Activated CD4-positive, alpha-beta T cell treated with anti-CD3 and anti-CD28 coated beads, Interleukin-2, amount 10 ng/mL, durations not matched to agents 24 days and 14 days (primary cell): Measurements from ENCODE around the gene GGT5. TPM values are rescaled to one million over a fixed set of nuclear protein-coding genes. Genes with fewer than 3 reads are reported as not detected.
A peak's percentile ranks its signal among the peaks of the same experiment; 100 is the strongest.
"Not testable (repeated sequence)": the region's sequence is repeated elsewhere in the genome, so short reads cannot be mapped to it uniquely, and the experiment has no call there.

Experiments used
- DNase-seq: peaks from one replicate; pipeline ENCODE4 v3.0.0; 2022
- H3K27ac Mint-ChIP-seq: one replicate; pipeline ENCODE4 v1.8.0; 2022; ENCODE audit warnings: mild to moderate bottlenecking, mixed read lengths
- H3K27me3 Mint-ChIP-seq: one replicate; pipeline ENCODE4 v1.8.0; 2022; ENCODE audit warnings: mixed read lengths
- H3K36me3 Mint-ChIP-seq: one replicate; pipeline ENCODE4 v1.8.0; 2022; ENCODE audit warnings: low read depth, mild to moderate bottlenecking, mixed read lengths
- H3K4me1 Mint-ChIP-seq: one replicate; pipeline ENCODE4 v1.8.0; 2021; ENCODE audit warnings: mixed read lengths
- H3K4me3 Mint-ChIP-seq: one replicate; pipeline ENCODE4 v1.8.0; 2022; ENCODE audit warnings: mild to moderate bottlenecking, moderate library complexity, mixed read lengths
- H3K9me3 Mint-ChIP-seq: one replicate; pipeline ENCODE4 v1.8.0; 2021; ENCODE audit warnings: mixed read lengths
- intact Hi-C: fragments of 100-400 bp; cut with micrococcal nuclease; formaldehyde crosslinking; loops from one replicate; pipeline ENCODE4 v1.15.1; 2023
- total RNA-seq: library from RNA; stranded (reverse); gene quantifications from 2 replicates; pipeline ENCODE4 v1.2.3, GENCODE V29; 2022

The GGT5 gene
- total RNA-seq, 1 donor from 2014 or later, result 0.07 TPM

GRCh38 chr22:24248611-24249010 is 3.7 kb upstream of the GGT5 start:
- H3K27ac Mint-ChIP-seq, H3K27me3 Mint-ChIP-seq, H3K4me1 Mint-ChIP-seq, H3K36me3 Mint-ChIP-seq, H3K4me3 Mint-ChIP-seq, H3K9me3 Mint-ChIP-seq, DNase-seq: not testable (repeated sequence)
- intact Hi-C loops, result loop anchor here (10.0 kb wide), 1 partner anchor 264 kb away; the partner anchor contains the start of gene GSTT2

- Mint-ChIP-seq H3K9me3 (no peaks in the 10 kb centered on the region), H3K4me1 (peaks cover 13% of the 10 kb centered on the region), H3K27ac (no peak overlapping the region), H3K36me3 (no peaks in the 10 kb centered on the region), H3K4me3 (no peak overlapping the region), H3K27me3 (no peaks in the 10 kb centered on the region)
- intact Hi-C loops, result loop anchor here (10.0 kb wide), 1 partner anchor 263 kb away; the partner anchor contains the start of gene GSTT2
- DNase-seq, result peak; percentile 87
These were observed 2.9 kb upstream of the GGT5 start for GRCh38 chr22:24247564-24248344.

GRCh38 chr22:24247011-24247507 is 2.2 kb upstream of the GGT5 start:
- H3K27me3 Mint-ChIP-seq, result no peaks in the 10 kb centered on the region
- no peaks in the 10 kb centered on the region for H3K9me3 Mint-ChIP-seq
- H3K4me3 Mint-ChIP-seq, result no peak overlapping the region
- no peaks in the 10 kb centered on the region for H3K36me3 Mint-ChIP-seq
- DNase-seq, result no peak
- intact Hi-C loops, result loop anchor here (10.0 kb wide), 1 partner anchor 262 kb away; the partner anchor contains the start of gene GSTT2
- H3K4me1 Mint-ChIP-seq, result peaks cover 19% of the 10 kb centered on the region
- no peak overlapping the region for H3K27ac Mint-ChIP-seq

GRCh38 chr22:24245584-24246561 is 991 bp upstream of the GGT5 start:
- H3K9me3 Mint-ChIP-seq, H3K4me3 Mint-ChIP-seq, H3K36me3 Mint-ChIP-seq, DNase-seq, H3K27ac Mint-ChIP-seq, H3K27me3 Mint-ChIP-seq: not testable (repeated sequence)
- peaks cover 27% of the 10 kb centered on the region for H3K4me1 Mint-ChIP-seq
- intact Hi-C loops, result loop anchor here (10.0 kb wide), 1 partner anchor 261 kb away; the partner anchor contains the start of gene GSTT2

GRCh38 chr22:24244144-24244787 is 616 bp downstream of the GGT5 start:
- Mint-ChIP-seq H3K27ac (peak overlapping the region; percentile 17), H3K4me3 (peak overlapping the region; percentile 1), H3K4me1 (peaks cover 34% of the 10 kb centered on the region), H3K27me3 (no peaks in the 10 kb centered on the region), H3K36me3 (no peaks in the 10 kb centered on the region), H3K9me3 (no peaks in the 10 kb centered on the region)
- intact Hi-C loops, result loop anchor here (5.0 to 10.0 kb wide), 2 partner anchors 37 to 259 kb away; partner anchors contain the start of gene GSTT2
- DNase-seq, result no peak

GRCh38 chr22:24243417-24243816 is 1.5 kb downstream of the GGT5 start:
- not testable (repeated sequence) for H3K36me3 Mint-ChIP-seq, H3K9me3 Mint-ChIP-seq, H3K27me3 Mint-ChIP-seq, DNase-seq
- Mint-ChIP-seq H3K27ac (peak overlapping the region; percentile 67), H3K4me1 (peaks cover 34% of the 10 kb centered on the region), H3K4me3 (peak overlapping the region; percentile 65)
- intact Hi-C loops, result loop anchor here (5.0 to 10.0 kb wide), 2 partner anchors 36 to 259 kb away; partner anchors contain the start of gene GSTT2

GRCh38 chr22:24240985-24241692 is 3.7 kb downstream of the GGT5 start:
- Mint-ChIP-seq H3K27ac (peak overlapping the region; percentile 49), H3K4me1 (peaks cover 34% of the 10 kb centered on the region), H3K4me3 (peak overlapping the region; percentile 41)
- not testable (repeated sequence) for H3K27me3 Mint-ChIP-seq, H3K9me3 Mint-ChIP-seq, DNase-seq, H3K36me3 Mint-ChIP-seq
- intact Hi-C loops, result loop anchor here (1.0 to 10.0 kb wide), 3 partner anchors 34 to 256 kb away; partner anchors contain the start of gene GSTT2

- peak overlapping the region; percentile 37 for H3K27ac Mint-ChIP-seq
- H3K4me3 Mint-ChIP-seq, result no peak overlapping the region
- H3K4me1 Mint-ChIP-seq, result peaks cover 36% of the 10 kb centered on the region
- intact Hi-C loops, result loop anchor here (5.0 to 10.0 kb wide), 2 partner anchors 33 to 256 kb away; partner anchors contain the start of gene GSTT2
- no peaks in the 10 kb centered on the region for H3K9me3 Mint-ChIP-seq
- H3K36me3 Mint-ChIP-seq, result no peaks in the 10 kb centered on the region
- no peak for DNase-seq
- H3K27me3 Mint-ChIP-seq, result no peaks in the 10 kb centered on the region
These were observed 4.5 kb downstream of the GGT5 start for GRCh38 chr22:24240381-24240780.

GRCh38 chr22:24238101-24238694 is 6.7 kb downstream of the GGT5 start:
- H3K4me3 Mint-ChIP-seq, intact Hi-C loops, DNase-seq, H3K9me3 Mint-ChIP-seq, H3K27ac Mint-ChIP-seq, H3K27me3 Mint-ChIP-seq, H3K36me3 Mint-ChIP-seq: not testable (repeated sequence)
- peaks cover 28% of the 10 kb centered on the region for H3K4me1 Mint-ChIP-seq

- Mint-ChIP-seq H3K4me1 (peaks cover 16% of the 10 kb centered on the region), H3K9me3 (no peaks in the 10 kb centered on the region), H3K27ac (no peak overlapping the region), H3K36me3 (no peaks in the 10 kb centered on the region), H3K27me3 (no peaks in the 10 kb centered on the region), H3K4me3 (no peak overlapping the region)
- intact Hi-C loops, result no loop called here
- DNase-seq, result no peak
These were observed 8.2 kb downstream of the GGT5 start for GRCh38 chr22:24236656-24237055.

- Mint-ChIP-seq H3K9me3 (no peaks in the 10 kb centered on the region), H3K27ac (no peak overlapping the region), H3K4me3 (no peak overlapping the region), H3K27me3 (no peaks in the 10 kb centered on the region), H3K36me3 (no peaks in the 10 kb centered on the region), H3K4me1 (peaks cover 8% of the 10 kb centered on the region)
- DNase-seq, result no peak
- intact Hi-C loops, result no loop called here
These were observed 9.6 kb downstream of the GGT5 start for GRCh38 chr22:24235315-24235714.

GRCh38 chr22:24233816-24234215 is 11.1 kb downstream of the GGT5 start:
- peaks cover 6% of the 10 kb centered on the region for H3K4me1 Mint-ChIP-seq
- H3K9me3 Mint-ChIP-seq, result no peaks in the 10 kb centered on the region
- no peak for DNase-seq
- H3K36me3 Mint-ChIP-seq, result no peaks in the 10 kb centered on the region
- intact Hi-C loops, result no loop called here
- H3K27ac Mint-ChIP-seq, result no peak overlapping the region
- H3K27me3 Mint-ChIP-seq, result no peaks in the 10 kb centered on the region
- no peak overlapping the region for H3K4me3 Mint-ChIP-seq
